Measurements from ENCODE around the gene ZAR1L.

ZAR1L gene

GRCh38 chr13:32315238-32316027 is at the start of gene ZAR1L, which contains the start of gene BRCA2:
ZAR1L (minus strand) TSS chr13:32315363; CDS start chr13:32311925, 3,438 bp downstream.
BRCA2 (plus strand) TSS chr13:32315508; CDS start chr13:32316461, 953 bp downstream.
- Histone ChIP-seq H3K27ac (ENCODE audit: extremely low read depth, low read depth, low read length) (peak within 1 kb of the TSS; percentile 96), H3K4me3 (ENCODE audit: low read depth, low read length) (peak within 1 kb of the TSS; percentile 81), H3K4me1 (ENCODE audit: control insufficient read depth, insufficient read depth, low read length) (no peaks in the 10 kb centered on the region), H3K9me3 (ENCODE audit: control insufficient read depth, insufficient read depth, low read depth, low read length) (no peaks in the 10 kb centered on the region), H3K36me3 (ENCODE audit: control insufficient read depth in 2 of 2, insufficient read depth in 1 of 2, low read length in 2 of 2) (peaks cover 6 to 14% of the 10 kb centered on the region in 2 experiments; a peak in 2 of 3 replicates)
- ChIA-PET POLR2A (interaction anchor here (0.7 to 1.9 kb wide), 14 partner anchors 10 to 942 kb away, joined by 3 to 7 read pairs (median 3); partner anchors contain the start of gene N4BP2L1), CTCF (interaction anchor here (0.8 to 2.5 kb wide), 5 partner anchors 12 to 406 kb away, joined by 4 to 8 read pairs (median 4); no protein-coding TSS in a partner anchor)
- TF ChIP-seq ZNF623 (tag by site-specific recombination; IDR thresholded peaks at IDR 0.05) (no peak), ZNF155 (tag by site-specific recombination; IDR thresholded peaks at IDR 0.05) (no peak), KLF7 (tag by site-specific recombination; IDR thresholded peaks at IDR 0.05; ENCODE audit: borderline replicate concordance) (0 out of 2 replicates have a peak, but pooled peaks have one; percentile 68), ZBTB17 (tag by site-specific recombination; IDR thresholded peaks at IDR 0.05) (peak; percentile 11; the same call in 1 of the 2 replicates), ZNF214 (tag by site-specific recombination; IDR thresholded peaks at IDR 0.05; ENCODE audit: borderline replicate concordance) (no peak), ZNF324 (tag by site-specific recombination; IDR thresholded peaks at IDR 0.05) (0 out of 2 replicates have a peak, but pooled peaks have one; percentile 32), ZNF561 (tag by site-specific recombination; IDR thresholded peaks at IDR 0.05; ENCODE audit: borderline replicate concordance) (peak; percentile 35; the same call in 1 of the 2 replicates), ZBTB26 (tag by site-specific recombination; optimal IDR thresholded peaks at IDR 0.05) (peak; percentile 86), ZNF776 (tag by site-specific recombination; IDR thresholded peaks at IDR 0.05; ENCODE audit: borderline replicate concordance) (no peak), IKZF3 (tag by site-specific recombination; IDR thresholded peaks at IDR 0.05) (peak; percentile 79), REST (tag by site-specific recombination; IDR thresholded peaks at IDR 0.05) (0 out of 2 replicates have a peak, but pooled peaks have one; percentile 12), ZNF501 (tag by site-specific recombination; IDR thresholded peaks at IDR 0.05) (peak; percentile 66; the same call in 1 of the 2 replicates), KLF8 (tag by site-specific recombination; IDR thresholded peaks at IDR 0.05) (peak; percentile 40; the same call in 1 of the 2 replicates), ZBTB8A (tag by site-specific recombination; IDR thresholded peaks at IDR 0.05) (0 out of 2 replicates have a peak, but pooled peaks have one; percentile 43), ZNF473 (tag by site-specific recombination; IDR thresholded peaks at IDR 0.05) (no peak), ZNF350 (tag by site-specific recombination; IDR thresholded peaks at IDR 0.05) (no peak), PATZ1 (tag by site-specific recombination; IDR thresholded peaks at IDR 0.05) (peak; percentile 56), ZFP69B (tag by site-specific recombination; IDR thresholded peaks at IDR 0.05) (no peak), ZNF76 (tag by site-specific recombination; IDR thresholded peaks at IDR 0.05; ENCODE audit: borderline replicate concordance, low read depth) (no peak; the same call in 1 of the 2 replicates), SP7 (tag by site-specific recombination; IDR thresholded peaks at IDR 0.05) (peak; percentile 59), ZSCAN4 (tag by site-specific recombination; IDR thresholded peaks at IDR 0.05) (peak; percentile 17; the same call in 1 of the 2 replicates), SP3 (tag by site-specific recombination; IDR thresholded peaks at IDR 0.05) (peak; percentile 61; the same call in 1 of the 2 replicates), ZBTB21 (tag by site-specific recombination; IDR thresholded peaks at IDR 0.05) (0 out of 2 replicates have a peak, but pooled peaks have one; percentile 30), ZEB2 (tag by site-specific recombination; IDR thresholded peaks at IDR 0.05) (peak; percentile 63; the same call in 1 of the 2 replicates)
- TF ChIP-seq, protein P1, sequence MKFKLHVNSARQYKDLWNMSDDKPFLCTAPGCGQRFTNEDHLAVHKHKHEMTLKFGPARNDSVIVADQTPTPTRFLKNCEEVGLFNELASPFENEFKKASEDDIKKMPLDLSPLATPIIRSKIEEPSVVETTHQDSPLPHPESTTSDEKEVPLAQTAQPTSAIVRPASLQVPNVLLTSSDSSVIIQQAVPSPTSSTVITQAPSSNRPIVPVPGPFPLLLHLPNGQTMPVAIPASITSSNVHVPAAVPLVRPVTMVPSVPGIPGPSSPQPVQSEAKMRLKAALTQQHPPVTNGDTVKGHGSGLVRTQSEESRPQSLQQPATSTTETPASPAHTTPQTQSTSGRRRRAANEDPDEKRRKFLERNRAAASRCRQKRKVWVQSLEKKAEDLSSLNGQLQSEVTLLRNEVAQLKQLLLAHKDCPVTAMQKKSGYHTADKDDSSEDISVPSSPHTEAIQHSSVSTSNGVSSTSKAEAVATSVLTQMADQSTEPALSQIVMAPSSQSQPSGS (tag by site-specific recombination; IDR thresholded peaks at IDR 0.05; ENCODE audit: low read depth) = peak; percentile 77

All from HEK293 (cell line).